ENCODE results near the gene SHMT2.

The SHMT2 gene

GRCh38 chr12:57215065-57215464 lies 14.4 kb upstream of the SHMT2 start:
- no peak for DNase-seq (ENCODE audit: low read depth)

DNA sequence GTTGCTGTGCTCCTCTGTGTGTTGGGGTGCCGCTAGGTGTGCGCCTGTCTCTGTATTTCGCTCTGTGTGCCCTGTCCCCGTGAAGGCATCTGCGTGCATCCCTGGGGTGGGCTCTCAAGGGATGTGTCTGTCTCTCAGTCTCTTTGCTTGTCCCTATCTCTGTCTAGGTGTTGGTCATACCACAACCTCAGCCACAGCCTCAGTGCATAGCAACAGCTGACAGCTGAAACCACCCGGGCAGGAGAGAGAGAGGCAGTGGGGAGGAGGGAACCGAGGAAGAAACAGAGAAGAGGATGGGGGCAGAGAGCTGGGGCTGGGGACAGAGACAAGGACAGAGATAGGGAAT lies 13.9 kb upstream of the SHMT2 start:
- no peak for DNase-seq (ENCODE audit: low read depth)

DNA sequence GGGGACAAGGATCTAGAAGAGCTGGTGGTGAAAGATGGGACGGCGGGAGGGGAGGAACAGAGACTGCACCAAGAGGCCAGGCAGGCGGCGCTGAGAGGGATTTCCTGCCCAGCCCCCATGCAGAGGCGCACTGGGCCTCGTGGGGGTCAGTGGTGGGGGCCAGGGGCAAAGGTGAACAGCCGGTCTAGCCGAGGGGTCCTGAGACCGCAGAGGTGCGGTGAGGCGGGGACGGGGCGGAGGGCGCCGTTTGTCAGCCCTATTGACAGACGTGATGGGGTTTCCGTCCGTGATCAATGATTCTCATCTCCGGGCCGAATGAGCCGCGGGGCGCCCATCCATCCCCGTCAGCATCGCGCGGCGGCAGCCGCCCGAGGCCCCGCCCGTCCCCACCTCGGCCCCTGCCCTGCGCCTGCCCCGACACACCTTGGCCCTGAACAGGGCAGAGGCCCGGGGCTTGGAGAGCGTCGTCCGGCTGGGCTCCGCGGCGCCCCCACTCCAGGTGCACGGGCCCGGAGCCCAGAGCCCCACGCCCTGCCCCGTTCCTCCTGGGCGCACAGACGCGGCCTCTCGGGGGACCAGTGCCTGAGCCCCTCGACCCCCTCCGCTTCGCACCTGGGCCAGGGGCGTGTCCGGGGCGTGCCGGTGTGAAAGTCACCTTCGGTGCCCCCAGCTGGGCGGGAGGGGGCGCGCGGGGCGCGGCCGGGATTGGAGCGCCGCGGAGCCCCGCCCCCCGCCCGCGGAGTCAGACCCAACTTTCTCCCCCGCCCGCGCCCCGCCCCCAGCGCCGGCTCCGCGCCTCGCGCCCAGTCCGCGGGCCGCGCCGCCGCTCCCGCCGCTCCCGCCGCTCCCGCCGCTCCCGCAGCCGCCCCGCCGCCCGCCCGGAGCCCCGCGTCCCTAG lies 13.2 kb upstream of the SHMT2 start, which contains the start of gene NXPH4:
Gene NXPH4, plus strand, starts transcription at position 781 of the 898 bp plus-strand sequence. CDS start 176 bp downstream, outside the sequence.
- no peak for DNase-seq (ENCODE audit: low read depth)

- no peak for DNase-seq (ENCODE audit: low read depth)
Observed at GRCh38 chr12:57216921-57217879, 12.3 kb upstream of the SHMT2 start.

GRCh38 chr12:57218030-57218853 lies 11.3 kb upstream of the SHMT2 start:
- DNase-seq (ENCODE audit: low read depth), result no peak

DNA sequence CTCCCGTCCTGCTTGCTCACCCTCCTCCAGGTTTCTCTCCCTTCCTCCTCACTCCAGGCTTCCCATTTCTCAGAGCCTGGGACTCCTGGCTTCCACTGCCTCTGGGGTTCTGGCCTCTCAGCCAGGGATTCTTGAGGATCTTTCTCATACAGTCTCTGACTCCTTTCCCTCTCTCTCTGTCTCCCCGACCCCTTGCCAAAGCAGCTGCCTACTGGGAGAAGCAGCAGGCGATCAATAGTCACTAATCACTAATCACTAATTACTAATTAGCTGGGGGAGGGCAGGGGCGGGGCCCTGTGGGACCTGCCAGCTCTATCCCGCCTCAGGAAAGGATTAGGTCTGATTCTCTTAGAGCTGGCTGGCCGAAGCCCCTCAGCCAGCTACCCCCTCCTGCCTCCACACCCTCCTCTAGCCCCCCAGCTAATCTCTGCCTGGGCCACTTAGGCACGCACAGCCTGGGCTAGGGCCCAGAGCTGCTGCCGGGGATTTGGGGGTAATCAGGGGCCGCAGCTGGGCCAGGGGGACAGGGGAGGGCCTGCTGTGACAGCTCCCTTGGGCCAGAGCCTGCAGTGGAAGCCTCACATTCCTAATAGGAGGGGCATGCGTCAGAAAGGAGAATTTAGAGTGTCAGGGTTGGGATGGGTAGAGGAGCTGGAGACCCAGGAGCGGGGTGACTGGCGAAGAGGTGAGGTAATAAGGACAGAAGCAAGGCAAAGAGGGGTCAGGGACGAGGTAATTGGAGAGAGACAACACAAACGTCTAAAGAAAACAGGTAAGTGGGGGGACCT lies 10.1 kb upstream of the SHMT2 start:
- DNase-seq (ENCODE audit: low read depth), result no peak

GRCh38 chr12:57219993-57220754 lies 9.3 kb upstream of the SHMT2 start:
- DNase-seq (ENCODE audit: low read depth), result no peak

DNA sequence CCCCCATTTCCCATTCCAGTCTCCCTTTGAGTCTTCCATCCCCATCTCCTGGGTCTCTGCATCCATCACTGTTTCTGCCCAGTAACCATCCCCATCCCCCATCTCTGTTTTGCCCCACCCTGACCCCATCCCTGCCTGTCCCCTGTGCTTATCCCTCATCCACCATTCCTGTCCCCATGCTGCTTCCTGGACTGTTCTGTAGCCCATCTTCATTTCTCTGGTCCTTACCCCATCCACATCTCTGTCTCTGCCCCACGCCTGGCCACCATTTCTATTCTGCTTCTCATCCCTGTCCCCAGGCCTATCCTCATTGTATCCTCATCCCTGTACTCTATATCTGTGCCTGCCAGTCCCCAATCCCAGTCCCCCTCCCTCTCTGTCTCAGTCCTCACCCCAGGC lies 8.7 kb upstream of the SHMT2 start:
- no peak for DNase-seq (ENCODE audit: low read depth)

- no peak for DNase-seq (ENCODE audit: low read depth)
Observed at GRCh38 chr12:57221169-57221917, 8.2 kb upstream of the SHMT2 start.

DNA sequence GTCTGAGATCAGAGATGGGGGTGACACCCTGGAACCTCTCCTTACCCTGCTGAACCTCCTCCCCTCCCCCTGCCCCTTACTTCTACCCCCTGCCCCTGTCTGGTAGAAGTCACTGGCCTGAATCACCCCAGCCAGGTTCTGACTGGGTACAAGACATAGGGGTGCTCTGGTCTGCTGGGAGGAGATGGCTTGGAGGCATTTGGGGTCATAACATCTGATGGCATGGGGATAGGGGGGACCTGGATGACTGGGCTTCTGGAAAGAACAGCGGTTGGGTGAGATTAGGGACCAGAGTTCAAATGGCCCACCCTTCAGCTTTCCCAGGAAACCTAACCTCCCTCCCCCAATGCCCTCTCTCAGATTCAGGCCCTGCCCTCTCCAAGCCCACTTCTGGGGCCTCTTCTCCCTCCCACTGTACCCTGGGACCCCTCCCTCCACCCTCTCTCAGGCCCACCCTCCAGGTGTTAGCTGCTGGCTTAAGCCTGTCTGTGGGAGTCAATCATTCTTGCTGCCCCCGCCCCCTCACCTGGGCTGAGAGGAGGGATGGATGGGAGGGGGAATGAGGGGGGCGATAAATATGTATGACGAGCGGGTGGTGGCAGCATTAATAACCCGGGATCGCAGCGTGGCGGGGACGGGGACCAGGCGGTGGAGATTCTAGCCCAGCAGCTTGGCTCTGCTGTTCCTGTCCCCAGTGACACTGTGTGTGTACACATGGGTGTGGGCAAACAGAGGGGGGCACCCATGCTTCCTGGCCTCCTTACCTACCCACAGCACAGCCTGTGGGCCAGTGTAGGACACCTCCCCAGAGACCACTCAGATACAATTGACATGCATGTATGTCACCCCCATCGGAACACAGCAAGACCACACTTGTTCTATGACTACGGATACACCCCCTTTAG lies 7.0 kb upstream of the SHMT2 start:
- DNase-seq (ENCODE audit: low read depth), result no peak

DNA sequence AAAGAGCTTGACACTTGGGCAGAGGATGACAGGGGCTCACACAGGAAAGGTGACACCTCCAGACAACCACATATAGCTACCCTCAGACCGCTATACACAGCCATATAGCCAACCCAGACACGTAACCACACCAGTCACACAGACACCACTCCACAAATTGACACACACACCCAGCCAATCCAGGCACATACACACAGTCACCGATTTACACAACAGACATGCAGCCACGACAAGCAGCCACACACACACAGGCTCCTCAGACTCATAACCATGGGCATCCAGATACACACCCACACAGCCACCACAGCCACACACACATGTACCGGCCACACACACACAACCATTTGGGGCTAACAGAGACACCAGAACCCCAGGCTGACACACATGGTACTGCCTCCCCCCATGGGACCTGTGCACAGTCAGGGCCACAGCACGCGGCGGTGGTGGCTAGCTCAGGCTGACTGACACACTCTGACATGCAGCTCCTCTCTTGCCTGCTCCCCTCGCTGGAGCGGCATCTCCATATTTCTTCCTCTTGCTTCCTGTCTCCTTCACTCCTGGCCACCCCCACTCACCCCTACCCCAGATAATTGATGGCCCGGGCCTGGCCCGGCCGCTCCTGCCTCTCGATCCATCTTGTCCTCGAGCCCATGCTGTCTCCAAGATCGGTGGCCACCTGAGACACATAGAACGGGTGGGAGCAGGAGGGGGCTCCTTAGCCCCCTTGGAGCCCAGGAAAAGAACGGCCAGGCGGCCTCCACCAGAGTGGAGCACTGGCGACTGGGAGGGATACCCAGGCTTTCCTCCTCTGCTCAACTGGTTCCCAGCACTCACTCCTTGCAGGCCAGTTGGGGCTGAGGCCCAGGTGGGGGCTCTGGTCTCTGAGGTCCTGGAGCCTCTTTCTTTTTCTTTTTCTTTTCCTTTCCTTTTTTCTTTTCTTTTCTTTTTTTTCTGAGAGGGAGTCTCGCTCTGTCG lies 6.0 kb upstream of the SHMT2 start:
- no peak for DNase-seq (ENCODE audit: low read depth)

GRCh38 chr12:57224278-57224972 lies 5.1 kb upstream of the SHMT2 start:
- no peak for DNase-seq (ENCODE audit: low read depth)

DNA sequence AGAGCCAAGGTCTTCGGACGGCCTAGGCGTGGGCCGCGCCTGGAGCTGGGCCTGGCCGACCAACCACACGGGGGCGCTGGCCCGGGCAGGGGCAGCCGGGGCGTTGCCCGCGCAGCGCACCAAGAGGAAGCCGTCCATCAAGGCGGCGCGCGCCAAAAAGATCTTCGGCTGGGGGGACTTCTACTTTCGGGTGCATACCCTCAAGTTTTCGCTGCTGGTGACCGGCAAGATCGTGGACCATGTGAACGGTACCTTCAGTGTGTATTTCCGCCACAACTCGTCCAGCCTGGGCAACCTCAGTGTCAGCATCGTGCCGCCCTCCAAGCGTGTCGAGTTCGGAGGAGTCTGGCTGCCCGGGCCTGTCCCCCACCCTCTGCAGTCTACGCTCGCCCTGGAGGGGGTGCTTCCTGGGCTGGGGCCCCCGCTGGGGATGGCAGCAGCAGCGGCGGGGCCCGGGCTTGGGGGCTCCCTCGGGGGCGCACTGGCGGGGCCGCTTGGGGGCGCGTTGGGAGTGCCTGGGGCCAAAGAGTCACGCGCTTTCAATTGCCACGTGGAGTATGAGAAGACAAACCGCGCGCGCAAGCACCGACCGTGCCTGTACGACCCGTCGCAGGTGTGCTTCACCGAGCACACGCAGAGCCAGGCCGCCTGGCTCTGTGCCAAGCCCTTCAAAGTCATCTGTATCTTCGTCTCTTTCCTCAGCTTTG lies 4.4 kb upstream of the SHMT2 start:
- DNase-seq (ENCODE audit: low read depth), result no peak

GRCh38 chr12:57225680-57226210 lies 3.8 kb upstream of the SHMT2 start:
- DNase-seq (ENCODE audit: low read depth), result no peak

GRCh38 chr12:57226588-57227314 lies 2.8 kb upstream of the SHMT2 start:
- DNase-seq (ENCODE audit: low read depth), result no peak
